GM21526 (cell line): ENCODE data around the gene PLN.

Source experiments
- ATAC-seq: cut with Tn5 transposase; IDR thresholded peaks from one replicate; pipeline ENCODE4 v1.9.1; 2021; ENCODE audit warnings: moderate library complexity; ENCODE audit not compliant: unreplicated experiment, low FRiP score

PLN gene

GRCh38 chr6:118548136-118548535 is at the start of gene PLN:
Gene PLN (plus strand): TSS chr6:118548296. CDS start chr6:118558922, 10,626 bp downstream.
- no peak for ATAC-seq

DNA sequence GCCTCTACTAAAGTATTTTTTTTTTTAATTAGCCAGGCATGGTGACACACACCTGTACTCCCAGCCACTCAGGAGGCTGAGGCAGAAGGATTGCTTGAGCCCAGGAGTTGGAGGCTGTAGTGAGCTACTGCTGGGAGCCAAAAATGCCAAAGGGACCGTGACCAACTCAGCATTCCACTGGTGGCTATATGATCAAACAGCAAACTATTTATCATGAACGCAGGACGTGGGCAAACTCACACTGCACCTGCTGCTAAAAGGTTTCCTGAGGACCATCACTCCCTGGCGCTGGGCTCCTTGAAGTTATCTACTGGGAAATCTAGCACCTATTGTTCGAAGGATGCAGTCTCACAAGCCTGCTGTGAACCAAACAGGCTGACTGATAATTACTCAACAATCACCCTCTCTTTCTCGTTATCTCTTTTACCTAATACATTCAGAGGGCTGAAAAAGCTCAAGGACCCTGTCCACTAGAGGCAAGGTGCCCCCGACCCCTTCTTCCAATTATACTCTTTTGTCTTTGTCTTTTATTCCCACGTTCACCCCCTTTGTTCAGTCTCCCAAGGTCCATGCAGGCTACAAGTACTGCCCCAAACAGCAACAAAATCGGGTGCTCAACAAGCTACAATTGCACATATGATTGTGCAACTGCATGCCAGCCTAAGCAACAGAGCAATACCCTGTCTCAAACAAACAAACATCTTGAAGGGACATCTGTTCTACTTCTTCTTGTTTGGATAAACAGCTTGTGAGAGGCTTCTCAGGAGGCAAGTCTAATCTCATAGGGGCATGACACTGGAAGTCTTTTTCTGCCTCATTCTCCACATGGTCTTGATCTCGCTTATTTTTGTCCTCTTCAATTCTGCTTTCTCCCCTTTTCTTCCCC is 47.7 kb upstream of the PLN start:
- no peak for ATAC-seq

- ATAC-seq = no peak
Measured at GRCh38 chr6:118501099-118501498, 47.0 kb upstream of the PLN start.

GRCh38 chr6:118501765-118502164 is 46.3 kb upstream of the PLN start:
- ATAC-seq = no peak

- ATAC-seq = no peak
Measured at GRCh38 chr6:118502169-118502568, 45.9 kb upstream of the PLN start.

- no peak for ATAC-seq
Measured at GRCh38 chr6:118504611-118505010, 43.5 kb upstream of the PLN start.

GRCh38 chr6:118505656-118506055 is 42.4 kb upstream of the PLN start:
- no peak for ATAC-seq

- ATAC-seq = no peak
Measured at GRCh38 chr6:118506071-118506638, 41.9 kb upstream of the PLN start.

DNA sequence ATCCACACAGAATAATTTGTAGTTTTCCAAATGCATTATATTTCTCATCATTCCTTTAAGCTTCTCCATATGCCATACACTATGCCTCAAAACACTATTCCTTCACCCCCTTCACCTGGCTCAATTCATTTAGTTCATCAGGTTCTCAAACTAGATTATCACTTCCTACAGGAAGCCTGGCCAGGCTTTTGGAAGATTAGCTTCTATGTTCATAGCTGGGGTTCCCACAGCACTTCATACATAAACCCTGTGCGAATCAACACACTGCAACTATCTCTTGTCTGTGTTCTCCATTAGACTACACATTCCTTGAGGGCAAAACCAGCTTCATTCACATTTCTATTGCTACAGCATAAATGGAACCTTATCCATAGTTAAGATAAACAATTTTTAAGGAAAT is 40.5 kb upstream of the PLN start:
- ATAC-seq = no peak

GRCh38 chr6:118509009-118509617 is 39.0 kb upstream of the PLN start:
- no peak for ATAC-seq

- no peak for ATAC-seq
Measured at GRCh38 chr6:118511930-118512715, 36.0 kb upstream of the PLN start.

DNA sequence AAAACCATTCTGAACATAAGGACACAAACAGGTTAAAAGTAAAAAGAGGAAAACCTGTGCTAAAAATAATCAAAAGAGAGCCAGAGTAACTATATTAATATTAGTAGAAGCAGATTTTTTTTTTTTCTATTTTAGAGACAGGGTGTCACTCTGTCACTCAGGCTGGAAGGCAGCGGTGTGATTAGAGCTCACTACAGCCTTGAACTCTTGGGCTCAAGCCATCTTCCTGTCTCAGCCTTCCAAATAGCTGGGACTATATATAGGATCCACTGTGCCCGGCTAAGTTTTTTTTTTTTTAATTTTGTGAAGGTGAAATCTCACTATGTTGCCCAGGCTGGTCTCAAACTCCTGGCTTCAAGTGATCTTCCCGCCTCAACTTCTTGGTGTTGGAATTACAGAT is 33.4 kb upstream of the PLN start:
- no peak for ATAC-seq

DNA sequence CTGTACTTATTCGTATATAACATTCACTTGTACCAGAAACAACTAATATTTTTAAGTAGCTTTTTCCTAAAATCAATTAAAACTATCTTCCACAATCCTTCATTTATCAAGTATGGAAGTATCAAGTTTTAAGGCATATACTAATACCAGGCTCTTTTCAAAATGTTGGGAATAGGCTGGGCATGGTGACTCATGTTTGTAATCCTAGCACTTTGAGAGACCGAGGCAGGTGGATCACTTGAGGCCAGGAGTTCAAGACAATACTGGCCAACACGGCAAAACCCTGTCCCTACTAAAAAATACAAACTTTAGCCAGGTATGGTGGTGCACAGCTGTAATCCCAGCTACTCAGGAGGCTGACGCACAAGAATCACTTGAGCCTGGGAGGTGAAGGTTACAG is 25.7 kb upstream of the PLN start:
- no peak for ATAC-seq

- no peak for ATAC-seq
Measured at GRCh38 chr6:118523216-118523615, 24.9 kb upstream of the PLN start.

GRCh38 chr6:118524686-118525085 is 23.4 kb upstream of the PLN start:
- ATAC-seq = no peak

GRCh38 chr6:118525913-118526780 is 21.9 kb upstream of the PLN start:
- ATAC-seq = no peak

DNA sequence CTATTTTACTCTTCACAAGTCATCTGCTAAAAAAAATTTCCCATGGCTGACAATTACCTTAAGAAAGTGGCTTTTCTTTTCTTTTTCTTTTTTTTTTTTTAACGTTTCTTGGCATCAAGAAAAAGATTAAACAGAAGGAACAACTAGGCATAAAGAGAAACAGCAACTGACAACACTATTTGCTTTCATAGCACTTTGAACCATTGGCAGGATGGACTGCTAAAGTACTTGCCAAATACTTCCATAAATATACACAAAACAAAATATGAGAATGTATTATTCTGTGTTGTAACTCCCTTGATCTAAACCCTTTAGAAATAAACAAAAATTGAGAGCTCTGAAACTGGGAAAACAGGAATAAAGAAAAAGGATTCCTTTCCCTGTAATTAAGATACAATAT is 20.0 kb upstream of the PLN start:
- no peak for ATAC-seq

- no peak for ATAC-seq
Measured at GRCh38 chr6:118529756-118530155, 18.3 kb upstream of the PLN start.

GRCh38 chr6:118530942-118531341 is 17.2 kb upstream of the PLN start:
- ATAC-seq = no peak
